SH-SY5Y (cell line): ENCODE results near the gene ITPR2.

ENCODE experiments used
- GATA2 ChIP-seq: IDR thresholded peaks from 2 replicates; pipeline ENCODE4 v1.6.1; 2011; ENCODE audit warnings: mild to moderate bottlenecking, low read depth, low read length
- GATA3 ChIP-seq: IDR thresholded peaks from 2 replicates; pipeline ENCODE4 v1.6.1; 2011; ENCODE audit warnings: low read depth, mild to moderate bottlenecking, low read length, moderate library complexity

- TF ChIP-seq GATA2 = no peak
- no peak for TF ChIP-seq GATA3
Observed at GRCh38 chr12:26426652-26427051, 406.3 kb downstream of the ITPR2 start.
